ENCODE data around the gene CCDC85B. TPM values are rescaled to one million over a fixed set of nuclear protein-coding genes. Genes with fewer than 3 reads are reported as not detected.
A peak's percentile ranks its signal among the peaks of the same experiment; 100 is the strongest.

The CCDC85B gene
- total and polyA plus RNA-seq, 2 of the 8 experiments (the other 6 are each of a cell fraction or from before 2014, with no cell fraction given) = 19.8 to 30.8 TPM

GRCh38 chr11:65854161-65854592 lies 36.3 kb upstream of the CCDC85B start:
- no peak overlapping the region for H2BK20ac ChIP-seq (ENCODE audit: low read length)
- H3K56ac ChIP-seq (replicated peaks; ENCODE audit: insufficient read length, low read depth, low read length) = no peak overlapping the region
- ChIA-PET POLR2A (ENCODE audit: partially characterized antibody) (interaction anchor here (1.1 to 38.3 kb wide), 11 partner anchors 16 to 230 kb away, joined by 3 to 1071 read pairs (median 6); partner anchors contain the start of genes CCDC85B, CFL1, CTSW and EFEMP2), CTCF (ENCODE audit: partially characterized antibody) (interaction anchor here (1.3 to 15.2 kb wide), 6 partner anchors 8 to 134 kb away, joined by 4 to 283 read pairs (median 60); partner anchors contain the start of genes AP5B1, CCDC85B, CFL1 and CTSW)
- peaks cover 17 to 34% (median 31%) of the 10 kb centered on the region in 4 experiments for H3K36me3 ChIP-seq (ENCODE audit: control insufficient read depth in 2 of 4, insufficient read depth in 4 of 4, low read length in 3 of 4)
- no peak overlapping the region for H2BK15ac ChIP-seq (ENCODE audit: low read length)
- no peak overlapping the region for H2BK5ac ChIP-seq (ENCODE audit: low read depth, low read length)
- peaks cover 7 to 10% of the 10 kb centered on the region in 2 experiments; a peak in 2 of 4 replicates for H3K9me3 ChIP-seq (ENCODE audit: insufficient read depth in 2 of 2, low read depth in 1 of 2, low read length in 1 of 2)
- H3K27me3 ChIP-seq (replicated peaks in 1 of 4; ENCODE audit: control insufficient read depth in 3 of 4, extremely low read depth in 1 of 4, insufficient read depth in 3 of 4, low read length in 3 of 4) = no peaks in the 10 kb centered on the region
- no peak overlapping the region for H3K4me2 ChIP-seq (ENCODE audit: insufficient read depth in 1 of 2, low read depth in 2 of 2, low read length in 2 of 2)
- H3K9ac ChIP-seq (replicated peaks in 1 of 4; ENCODE audit: extremely low read depth in 1 of 4, low read depth in 3 of 4, low read length in 3 of 4) = no peak overlapping the region
- no peak overlapping the region for H3K14ac ChIP-seq (ENCODE audit: insufficient read length)
- H2BK12ac ChIP-seq (ENCODE audit: low read depth, low read length) = no peak overlapping the region
- H4K91ac ChIP-seq (replicated peaks; ENCODE audit: insufficient read length, low read length) = no peak overlapping the region
- FAIRE-seq (no peak), DNase-seq (ENCODE audit: low read depth in 1 of 2, low spot score in 2 of 2) (no peak)
- no peak overlapping the region for H3K27ac ChIP-seq (ENCODE audit: low read depth, low read length)
- no peak overlapping the region for H2AFZ ChIP-seq (ENCODE audit: low read length)
- H3K4ac ChIP-seq (replicated peaks; ENCODE audit: insufficient read length, low read depth, low read length) = no peak overlapping the region
- H3K4me3 ChIP-seq (ENCODE audit: extremely low read depth in 1 of 4, insufficient read depth in 2 of 4, low read depth in 3 of 4, low read length in 4 of 4) = no peak overlapping the region
- H3K18ac ChIP-seq (ENCODE audit: extremely low read depth, low read length) = no peak overlapping the region
- no peak overlapping the region for H3K23ac ChIP-seq (ENCODE audit: insufficient read length)
- peaks cover 20% of the 10 kb centered on the region for H3K79me1 ChIP-seq (ENCODE audit: low read depth, low read length)
- H3K23me2 ChIP-seq (ENCODE audit: low read depth, low read length) = peaks cover 3% of the 10 kb centered on the region; the same call in 1 of the 2 replicates
- H3K79me2 ChIP-seq (ENCODE audit: control insufficient read depth in 1 of 2, insufficient read depth in 2 of 2, low read length in 2 of 2) = peaks cover 15 to 36% of the 10 kb centered on the region in 2 experiments
- peak overlapping the region; percentile 0; the same call in 1 of the 2 replicates for H4K8ac ChIP-seq (ENCODE audit: extremely low read depth, insufficient read depth, low read length)
- peaks cover 29 to 30% of the 10 kb centered on the region in 2 experiments for H4K20me1 ChIP-seq (replicated peaks in 1 of 2; ENCODE audit: control insufficient read depth in 1 of 2, insufficient read depth in 2 of 2, low read length in 2 of 2)
- no peak overlapping the region for H2AK5ac ChIP-seq (ENCODE audit: low read depth, low read length)
- no peak overlapping the region for H2BK120ac ChIP-seq (replicated peaks; ENCODE audit: low read depth, low read length)
- H3K4me1 ChIP-seq (replicated peaks in 1 of 4; ENCODE audit: control insufficient read depth in 3 of 4, insufficient read depth in 4 of 4, low read length in 3 of 4) = peaks cover 0 to 10% (median under 1%) of the 10 kb centered on the region in 4 experiments; a peak in 5 of 7 replicates
- H4K5ac ChIP-seq (ENCODE audit: insufficient read length, low read depth, low read length) = no peak overlapping the region
- WGBS, 2 experiments (ENCODE audit: extremely low coverage in 1 of 2, insufficient coverage in 1 of 2, insufficient read length in 1 of 2, insufficient replicate concordance in 2 of 2, low coverage in 1 of 2, low lambda C conversion rate in 2 of 2, missing lambda C conversion rate in 1 of 2) = 94% methylated on average over 4 of the region's 4 CpGs; no CpG with 5 or more reads in 1 of the 2 experiments
- TF ChIP-seq POLR2AphosphoS5 (IDR thresholded peaks at IDR 0.05; ENCODE audit: low read depth, low read length) (peak; percentile 39; the same call in 1 of the 2 replicates), TAF7 (optimal IDR thresholded peaks at IDR 0.05; ENCODE audit: borderline replicate concordance, low read depth, low read length) (no peak), CEBPB (IDR thresholded peaks at IDR 0.05; ENCODE audit: low read depth, low read length) (no peak), POU5F1 (IDR thresholded peaks at IDR 0.05; ENCODE audit: low read depth, low read length) (no peak), ATF2 (IDR thresholded peaks at IDR 0.05; ENCODE audit: low read length) (0 out of 2 replicates have a peak, but pooled peaks have one; percentile 20), YY1 (IDR thresholded peaks at IDR 0.05; ENCODE audit: low read depth, low read length) (no peak), CBX8 (IDR thresholded peaks at IDR 0.05; ENCODE audit: borderline replicate concordance, low read depth, low read length) (no peak), ATF3 (IDR thresholded peaks at IDR 0.05; ENCODE audit: insufficient read depth, low read depth, low read length) (no peak), MAX (IDR thresholded peaks at IDR 0.05) (no peak)

Data from H1 (cell line).